ENCODE results near the gene KBTBD13. TPM values are rescaled to one million over a fixed set of nuclear protein-coding genes. Genes with fewer than 3 reads are reported as not detected.

KBTBD13 gene
- total RNA-seq, 1 donor from 2014 or later = not detected

DNA sequence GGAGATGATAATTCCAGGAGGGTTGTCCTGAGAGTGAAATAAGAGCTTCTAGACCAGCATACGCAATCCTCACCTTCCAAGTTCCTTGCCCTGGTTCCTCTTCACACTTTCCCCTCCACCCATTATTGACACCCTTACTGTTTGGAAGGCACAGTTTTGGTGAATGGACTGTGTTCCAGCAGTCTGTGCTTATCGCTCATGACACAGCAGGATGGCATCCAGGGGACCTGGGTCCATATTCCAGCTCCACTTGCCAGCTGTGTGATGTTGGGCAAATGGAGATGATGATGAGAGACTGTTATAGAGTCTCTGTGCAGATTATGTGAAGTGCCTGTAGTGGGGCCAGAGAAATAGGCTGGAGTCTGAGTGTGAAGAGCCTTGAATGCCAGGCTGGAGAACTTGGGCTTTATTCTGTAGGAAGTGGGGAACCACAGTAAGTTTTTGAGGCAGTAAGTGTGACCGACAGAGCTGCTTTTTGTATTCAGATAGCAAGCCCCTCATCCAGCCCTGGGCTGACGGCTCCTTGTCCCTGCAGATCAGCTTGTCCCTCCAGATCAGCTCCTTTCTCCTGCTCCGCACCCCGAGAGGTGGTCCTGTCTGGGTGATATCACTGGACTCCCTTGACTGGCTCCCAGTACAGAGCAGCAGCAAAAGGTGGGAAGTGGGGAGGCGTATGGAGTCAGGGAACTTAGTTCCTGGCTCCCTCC, 8.1 kb downstream of the KBTBD13 start:
- DNase-seq (peak; percentile 19), ATAC-seq (no peak)
- TF ChIP-seq, protein P1, sequence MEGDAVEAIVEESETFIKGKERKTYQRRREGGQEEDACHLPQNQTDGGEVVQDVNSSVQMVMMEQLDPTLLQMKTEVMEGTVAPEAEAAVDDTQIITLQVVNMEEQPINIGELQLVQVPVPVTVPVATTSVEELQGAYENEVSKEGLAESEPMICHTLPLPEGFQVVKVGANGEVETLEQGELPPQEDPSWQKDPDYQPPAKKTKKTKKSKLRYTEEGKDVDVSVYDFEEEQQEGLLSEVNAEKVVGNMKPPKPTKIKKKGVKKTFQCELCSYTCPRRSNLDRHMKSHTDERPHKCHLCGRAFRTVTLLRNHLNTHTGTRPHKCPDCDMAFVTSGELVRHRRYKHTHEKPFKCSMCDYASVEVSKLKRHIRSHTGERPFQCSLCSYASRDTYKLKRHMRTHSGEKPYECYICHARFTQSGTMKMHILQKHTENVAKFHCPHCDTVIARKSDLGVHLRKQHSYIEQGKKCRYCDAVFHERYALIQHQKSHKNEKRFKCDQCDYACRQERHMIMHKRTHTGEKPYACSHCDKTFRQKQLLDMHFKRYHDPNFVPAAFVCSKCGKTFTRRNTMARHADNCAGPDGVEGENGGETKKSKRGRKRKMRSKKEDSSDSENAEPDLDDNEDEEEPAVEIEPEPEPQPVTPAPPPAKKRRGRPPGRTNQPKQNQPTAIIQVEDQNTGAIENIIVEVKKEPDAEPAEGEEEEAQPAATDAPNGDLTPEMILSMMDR (IDR thresholded peaks at IDR 0.05) = no peak
- no peaks in the 10 kb centered on the region for H3K36me3 ChIP-seq
- H3K27ac ChIP-seq = peak overlapping the region; percentile 64
- H3K27me3 ChIP-seq (ENCODE audit: low read depth) = no peaks in the 10 kb centered on the region
- intact Hi-C loops (cut with DNase I) = no loop called here
- no peaks in the 10 kb centered on the region for H3K9me3 ChIP-seq
- H3K4me3 ChIP-seq = no peak overlapping the region
- H3K4me1 ChIP-seq = peaks cover 80% of the 10 kb centered on the region

DNA sequence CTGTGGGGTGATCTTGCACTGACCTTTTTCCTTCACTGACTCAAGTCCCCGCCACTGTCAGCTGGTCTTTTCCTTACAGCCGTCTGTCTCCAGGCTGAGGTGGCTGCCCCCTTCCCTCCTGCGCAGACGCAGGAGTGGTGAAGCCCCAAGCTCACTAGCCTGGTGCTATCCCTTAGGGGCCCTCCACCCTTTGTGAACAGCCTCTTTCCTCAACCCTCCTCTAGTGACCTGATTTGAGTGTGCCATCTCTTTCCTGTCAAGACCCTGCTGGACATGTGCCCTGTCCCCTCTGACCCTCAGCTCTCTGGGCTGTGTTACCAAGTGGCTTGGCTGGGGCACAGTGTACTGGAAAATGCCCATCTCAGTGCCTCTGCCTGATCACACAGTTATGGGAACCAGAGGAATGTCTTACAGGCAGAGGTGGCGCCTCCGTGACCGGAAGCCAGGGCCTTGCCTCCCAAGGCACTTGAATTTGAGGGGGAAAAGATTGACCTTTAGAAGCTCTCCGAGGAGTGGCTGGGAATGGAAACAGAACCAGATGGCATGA, 8.7 kb downstream of the KBTBD13 start:
- Histone ChIP-seq H3K36me3 (no peaks in the 10 kb centered on the region), H3K27ac (peak overlapping the region; percentile 64), H3K4me3 (no peak overlapping the region), H3K4me1 (peaks cover 80% of the 10 kb centered on the region), H3K9me3 (no peaks in the 10 kb centered on the region), H3K27me3 (ENCODE audit: low read depth) (no peaks in the 10 kb centered on the region)
- ATAC-seq = peak in 1 of 2 donors; percentile 11
- TF ChIP-seq, protein P1 (IDR thresholded peaks at IDR 0.05) = no peak
- peak; percentile 56 for DNase-seq
- intact Hi-C loops (cut with DNase I) = no loop called here

DNA sequence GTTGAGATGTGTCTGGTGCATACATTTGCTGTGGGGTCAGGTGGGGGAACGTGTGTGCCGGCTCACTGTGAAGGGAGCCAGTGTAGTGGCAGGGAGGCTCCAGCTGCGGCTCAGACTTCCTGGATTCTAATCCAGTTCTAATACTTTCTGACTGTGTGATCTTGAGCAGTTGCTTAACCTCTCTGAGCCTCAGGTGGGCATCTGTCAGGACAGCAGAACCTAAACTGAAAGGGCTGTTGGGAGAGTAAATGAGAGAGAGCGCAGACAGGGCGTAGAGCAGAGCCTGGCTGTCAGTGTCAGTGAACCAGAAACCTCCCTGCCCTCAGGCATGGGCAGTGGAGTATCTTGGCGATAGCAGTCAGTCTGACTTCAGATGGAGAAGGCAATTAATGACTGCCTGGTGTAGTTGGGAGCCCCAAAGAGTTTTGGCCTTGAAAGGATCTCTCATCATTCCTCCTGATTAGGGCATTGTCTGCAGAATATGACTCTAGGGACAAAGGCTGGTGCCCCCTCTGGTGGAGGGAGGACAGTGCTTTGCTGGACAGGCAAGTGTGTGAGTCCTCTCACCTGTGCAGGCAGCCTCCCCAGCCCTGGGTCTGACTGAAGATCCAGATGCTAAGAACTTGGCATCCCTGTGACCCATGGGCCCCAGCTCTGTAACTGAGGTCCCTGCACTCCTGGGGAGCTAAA, 9.6 kb downstream of the KBTBD13 start:
- H3K9me3 ChIP-seq = no peaks in the 10 kb centered on the region
- ATAC-seq (no peak), DNase-seq (peak; percentile 41)
- H3K4me1 ChIP-seq = peaks cover 79% of the 10 kb centered on the region
- no peak overlapping the region for H3K4me3 ChIP-seq
- no peaks in the 10 kb centered on the region for H3K36me3 ChIP-seq
- peak overlapping the region; percentile 81 for H3K27ac ChIP-seq
- TF ChIP-seq, protein P1 (IDR thresholded peaks at IDR 0.05) = no peak
- H3K27me3 ChIP-seq (ENCODE audit: low read depth) = no peaks in the 10 kb centered on the region
- intact Hi-C loops (cut with DNase I) = no loop called here

DNA sequence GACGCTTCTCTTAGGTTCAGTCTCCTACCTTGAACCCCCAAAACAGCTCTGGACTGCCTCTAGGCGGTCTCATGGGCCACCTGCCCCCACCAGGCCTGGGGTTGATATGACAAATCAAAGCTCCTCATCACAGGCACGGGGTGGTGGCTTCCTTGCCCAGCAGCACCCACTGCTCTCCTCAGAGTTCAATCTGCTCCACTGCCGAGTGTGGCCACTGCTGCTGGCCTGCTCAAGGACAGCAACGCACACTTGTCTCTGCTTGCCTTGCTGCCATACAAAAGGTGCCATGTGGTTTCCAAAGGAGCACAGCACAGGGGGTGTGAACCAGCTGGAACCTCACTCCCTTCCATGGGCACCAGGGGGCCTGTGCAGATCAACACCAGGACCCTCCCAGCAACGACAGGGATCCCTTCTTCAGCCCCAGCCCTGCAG, 10.2 kb downstream of the KBTBD13 start:
- Histone ChIP-seq H3K27me3 (ENCODE audit: low read depth) (no peaks in the 10 kb centered on the region), H3K36me3 (no peaks in the 10 kb centered on the region), H3K9me3 (no peaks in the 10 kb centered on the region), H3K4me3 (no peak overlapping the region), H3K27ac (peak overlapping the region; percentile 81), H3K4me1 (peaks cover 73% of the 10 kb centered on the region)
- intact Hi-C loops (cut with DNase I) = no loop called here
- TF ChIP-seq, protein P1 (IDR thresholded peaks at IDR 0.05) = no peak
- ATAC-seq (no peak), DNase-seq (peak; percentile 29)

DNA sequence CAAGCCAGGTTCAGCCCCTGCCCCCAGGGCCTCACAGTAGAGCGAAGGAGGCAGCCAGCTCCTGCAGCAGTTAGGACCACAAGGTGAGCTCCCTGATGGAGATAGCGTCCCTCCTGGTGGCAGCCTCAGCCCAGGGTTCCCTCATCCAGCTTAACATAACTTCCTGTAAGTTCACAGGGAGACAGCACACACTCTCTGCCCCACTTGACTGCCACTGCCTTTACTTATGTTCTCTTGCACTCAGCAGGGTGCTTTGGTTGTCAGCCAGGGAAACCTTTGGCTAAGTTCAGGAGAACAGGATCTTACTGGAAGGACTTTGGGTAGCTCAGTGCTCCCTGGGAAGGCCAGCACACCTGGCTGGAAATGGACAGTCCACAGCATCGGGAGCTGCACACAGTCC, 10.9 kb downstream of the KBTBD13 start:
- peak overlapping the region; percentile 81 for H3K27ac ChIP-seq
- TF ChIP-seq, protein P1 (IDR thresholded peaks at IDR 0.05) = no peak
- H3K4me3 ChIP-seq = no peak overlapping the region
- ATAC-seq = peak; percentile 7 to 49
- peak; percentile 52 for DNase-seq
- peaks cover 66% of the 10 kb centered on the region for H3K4me1 ChIP-seq
- no peaks in the 10 kb centered on the region for H3K27me3 ChIP-seq (ENCODE audit: low read depth)
- H3K36me3 ChIP-seq = no peaks in the 10 kb centered on the region
- no peaks in the 10 kb centered on the region for H3K9me3 ChIP-seq
- intact Hi-C loops (cut with DNase I) = no loop called here
